ENCODE data around the gene MYH7.
A peak's percentile ranks its signal among the peaks of the same experiment; 100 is the strongest.

DNA sequence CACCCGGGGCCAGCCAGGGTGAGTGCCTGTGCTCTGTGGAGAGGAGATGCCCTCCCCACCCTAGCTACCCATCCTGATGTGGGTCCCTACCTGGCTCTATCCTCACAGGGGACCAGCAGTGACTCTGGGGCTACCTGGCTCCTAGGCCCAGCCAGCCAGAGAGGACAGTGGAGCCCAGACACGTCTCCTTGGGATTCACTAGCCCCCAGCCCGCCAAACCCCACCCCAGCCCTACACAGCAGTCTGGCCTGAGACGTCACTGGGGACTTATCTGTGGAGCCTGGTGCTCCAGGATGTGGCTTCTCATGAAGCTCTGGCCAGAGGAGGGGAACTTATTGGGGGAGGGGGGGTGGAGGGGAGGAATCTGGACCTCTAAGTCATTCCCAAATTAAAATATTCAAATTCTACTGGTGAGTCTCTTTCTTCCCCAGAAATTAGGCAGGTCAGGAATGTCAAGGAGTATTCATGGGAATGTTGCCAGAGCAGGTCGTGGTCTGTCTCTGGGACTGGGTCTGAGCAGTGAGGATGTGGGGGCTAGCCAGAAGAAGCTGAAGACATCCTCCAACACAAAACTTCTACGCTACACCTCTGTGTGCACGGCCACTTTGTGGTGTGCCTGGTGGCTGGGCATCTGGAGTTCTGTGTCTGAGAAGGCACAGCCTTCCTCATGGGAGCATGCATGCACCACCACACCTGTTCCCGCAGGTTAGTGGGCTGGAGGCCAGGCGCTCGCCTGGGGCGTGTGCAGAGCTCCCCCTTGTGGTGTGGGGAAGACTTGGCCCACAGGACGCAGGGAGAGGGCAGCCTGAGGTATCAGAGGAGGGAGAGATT, 55.9 kb downstream of the MYH7 start:
- TF ChIP-seq, protein P1, sequence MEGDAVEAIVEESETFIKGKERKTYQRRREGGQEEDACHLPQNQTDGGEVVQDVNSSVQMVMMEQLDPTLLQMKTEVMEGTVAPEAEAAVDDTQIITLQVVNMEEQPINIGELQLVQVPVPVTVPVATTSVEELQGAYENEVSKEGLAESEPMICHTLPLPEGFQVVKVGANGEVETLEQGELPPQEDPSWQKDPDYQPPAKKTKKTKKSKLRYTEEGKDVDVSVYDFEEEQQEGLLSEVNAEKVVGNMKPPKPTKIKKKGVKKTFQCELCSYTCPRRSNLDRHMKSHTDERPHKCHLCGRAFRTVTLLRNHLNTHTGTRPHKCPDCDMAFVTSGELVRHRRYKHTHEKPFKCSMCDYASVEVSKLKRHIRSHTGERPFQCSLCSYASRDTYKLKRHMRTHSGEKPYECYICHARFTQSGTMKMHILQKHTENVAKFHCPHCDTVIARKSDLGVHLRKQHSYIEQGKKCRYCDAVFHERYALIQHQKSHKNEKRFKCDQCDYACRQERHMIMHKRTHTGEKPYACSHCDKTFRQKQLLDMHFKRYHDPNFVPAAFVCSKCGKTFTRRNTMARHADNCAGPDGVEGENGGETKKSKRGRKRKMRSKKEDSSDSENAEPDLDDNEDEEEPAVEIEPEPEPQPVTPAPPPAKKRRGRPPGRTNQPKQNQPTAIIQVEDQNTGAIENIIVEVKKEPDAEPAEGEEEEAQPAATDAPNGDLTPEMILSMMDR (IDR thresholded peaks at IDR 0.05): peak; percentile 59 to 76 (median 63)
- TF ChIP-seq POLR2A (IDR thresholded peaks at IDR 0.05) (no peak), EP300 (IDR thresholded peaks at IDR 0.05) (no peak)

All from ovary (tissue), 3 donors.